K562 (cell line): Measurements from ENCODE around the gene TMEM178A. TPM values are rescaled to one million over a fixed set of nuclear protein-coding genes. Genes with fewer than 3 reads are reported as not detected.

ENCODE experiments used
- ATAC-seq: fragments of 200-7000 bp; cut with Tn5 transposase; 3 replicates; pipeline ENCODE4 v1.9.1; 2020; ENCODE audit warnings: moderate library complexity
- BruUV-seq: library from RNA; stranded (reverse); fragments of 400-500 nt; replicated peaks from 2 replicates; lab custom pipeline; 2021; lab: Mats Ljungman, UMichigan
- CTCF ChIA-PET: fragments of 300-600 bp; formaldehyde crosslinking; extraction: SDS; loops from one replicate; lab custom pipeline; 2021; ENCODE audit warnings: low intra/inter-chr PET ratio; lab: Yijun Ruan, JAX
- POLR2A ChIA-PET: fragments of 300-600, 350-650 bp; sonication (Branson Sonifier 250); formaldehyde crosslinking; extraction: SDS; loops from one replicate; lab custom pipeline; 2021; ENCODE audit warnings: antibody characterized with exemption, inconsistent platforms; lab: Yijun Ruan, JAX
- DNase-seq, 4 experiments: peaks; one replicate each; pipeline versions ENCODE4 v3.0.0 to v3.0.0-alpha.2; 2011 to 2018; ENCODE audit warnings: low spot score in 3 of 4, mixed read lengths in 3 of 4; ENCODE audit errors: extremely low read depth in 1 of 4
- FAIRE-seq: peaks from 2 replicates; lab custom pipeline; 2011; peaks lifted over from hg19 to GRCh38; lab: Jason Lieb, UNC
- H2AFZ ChIP-seq: 2 replicates; pipeline ENCODE4 v1.6.0; 2011; ENCODE audit warnings: low read depth, low read length, control low read depth, inconsistent platforms
- H3K27ac ChIP-seq: fragments of 200-600 bp; 3 replicates; pipeline ENCODE4 v1.8.0; 2011; ENCODE audit warnings: low read depth, mild to moderate bottlenecking, control low read depth, inconsistent platforms, low read length, moderate library complexity, mixed read lengths; ENCODE audit errors: extremely low read depth
- H3K27me3 ChIP-seq, 2 experiments: fragments of 300-600 bp in 1 of 2; 2 replicates in 1 of 2; 3 replicates in 1 of 2; pipeline versions ENCODE4 v1.6.0 to v1.8.0; 2011; ENCODE audit warnings: inconsistent platforms in 2 of 2, low read length in 2 of 2, mild to moderate bottlenecking in 1 of 2, mixed read lengths in 1 of 2, moderate library complexity in 1 of 2; ENCODE audit not compliant: control insufficient read depth in 2 of 2, insufficient read depth in 2 of 2
- H3K36me3 ChIP-seq: fragments of 300-600 bp; 3 replicates; pipeline ENCODE4 v1.8.0; 2011; ENCODE audit warnings: mild to moderate bottlenecking, low read length, inconsistent platforms; ENCODE audit not compliant: control insufficient read depth, insufficient read depth
- H3K4me1 ChIP-seq, 2 experiments: fragments of 200-600 bp in 1 of 2; replicated peaks in 1 of 2; 2 replicates in 1 of 2; 3 replicates in 1 of 2; pipeline versions ENCODE4 v1.5.1 to v1.8.0; 2011; ENCODE audit warnings: inconsistent platforms in 2 of 2, low read length in 2 of 2, mild to moderate bottlenecking in 1 of 2, mixed read lengths in 1 of 2, moderate library complexity in 1 of 2; ENCODE audit not compliant: control insufficient read depth in 2 of 2, insufficient read depth in 2 of 2
- H3K4me2 ChIP-seq: 2 replicates; pipeline ENCODE4 v1.6.1; 2011; ENCODE audit warnings: low read length, control low read depth, inconsistent platforms, mixed read lengths; ENCODE audit not compliant: insufficient read depth
- H3K4me3 ChIP-seq: fragments of 200-600 bp; sonication (generic), shearing (Covaris generic); 2 replicates; pipeline ENCODE4 v1.5.1; 2016; ENCODE audit warnings: control low read depth, inconsistent platforms
- H3K79me2 ChIP-seq: fragments of 200-600 bp; 3 replicates; pipeline ENCODE4 v1.8.0; 2011; ENCODE audit warnings: low read length, inconsistent platforms; ENCODE audit not compliant: control insufficient read depth, insufficient read depth
- H3K9ac ChIP-seq, 2 experiments: 2 replicates each; pipeline versions ENCODE4 v1.6.0 to v1.6.1; 2011; ENCODE audit warnings: low read depth in 2 of 2, low read length in 2 of 2, control low read depth in 1 of 2, inconsistent platforms in 1 of 2, mild to moderate bottlenecking in 1 of 2, mixed read lengths in 1 of 2; ENCODE audit not compliant: insufficient read depth in 1 of 2
- H3K9me1 ChIP-seq: one replicate; pipeline ENCODE4 v1.6.0; 2011; ENCODE audit warnings: inconsistent platforms, mild to moderate bottlenecking, low read length, moderate library complexity; ENCODE audit not compliant: control insufficient read depth, insufficient read depth
- H3K9me3 ChIP-seq: replicated peaks from 2 replicates; pipeline ENCODE4 v1.5.1; 2011; ENCODE audit warnings: low read depth, low read length, inconsistent platforms; ENCODE audit not compliant: control insufficient read depth, insufficient read depth
- H4K20me1 ChIP-seq: replicated peaks from 2 replicates; pipeline ENCODE4 v1.6.1; 2011; ENCODE audit warnings: low read length, inconsistent platforms, mixed read lengths; ENCODE audit not compliant: control insufficient read depth, insufficient read depth
- BRF1 ChIP-seq: IDR thresholded peaks from 3 replicates; pipeline ENCODE4 v1.6.1; 2011; ENCODE audit warnings: borderline replicate concordance, mild to moderate bottlenecking; ENCODE audit not compliant: insufficient read length; ENCODE audit errors: extremely low read depth
- CCNT2 ChIP-seq: IDR thresholded peaks from 2 replicates; pipeline ENCODE4 v1.6.1; 2011; ENCODE audit warnings: borderline replicate concordance, low read depth, mild to moderate bottlenecking, moderate library complexity, mixed read lengths, low read length; ENCODE audit not compliant: insufficient read length; ENCODE audit errors: extremely low read depth
- ETV5 ChIP-seq: sonication (generic); formaldehyde crosslinking; IDR thresholded peaks from 2 replicates; pipeline ENCODE4 v1.4.0; 2020; ENCODE audit warnings: low read depth, mild to moderate bottlenecking, missing genetic modification reagents
- EWSR1 ChIP-seq: fragments of 450-650 bp; IDR thresholded peaks from 2 replicates; pipeline ENCODE4 v1.6.1; 2018; ENCODE audit warnings: borderline replicate concordance, mild to moderate bottlenecking, low read depth, moderate library complexity; ENCODE audit not compliant: partially characterized antibody
- GABPB1 ChIP-seq: sonication (generic); formaldehyde crosslinking; IDR thresholded peaks from 2 replicates; pipeline ENCODE4 v1.8.0; 2022; ENCODE audit warnings: mild to moderate bottlenecking, missing genetic modification reagents
- GTF3C2 ChIP-seq: IDR thresholded peaks from 3 replicates; pipeline ENCODE4 v1.6.1; 2011; ENCODE audit warnings: borderline replicate concordance, mild to moderate bottlenecking, moderate library complexity; ENCODE audit not compliant: insufficient read length; ENCODE audit errors: extremely low read depth
- KLF10 ChIP-seq: fragments of 250-450 bp; sonication (Bioruptor Pico); IDR thresholded peaks from 2 replicates; pipeline ENCODE4 v1.6.1; 2021; ENCODE audit warnings: matching md5 sums
- MITF ChIP-seq: IDR thresholded peaks from 2 replicates; pipeline ENCODE4 v1.6.1; 2014; ENCODE audit warnings: antibody characterized with exemption
- NCOA6 ChIP-seq: fragments of 450-650 bp; IDR thresholded peaks from 2 replicates; pipeline ENCODE4 v1.6.1; 2017; ENCODE audit warnings: mild to moderate bottlenecking
- RUNX1 ChIP-seq: sonication (generic); IDR thresholded peaks from 2 replicates; pipeline ENCODE4 v1.6.1; 2016; ENCODE audit warnings: antibody characterized with exemption, low read depth
- SMAD3 ChIP-seq: fragments of 450-650 bp; formaldehyde crosslinking; conservative IDR thresholded peaks from 2 replicates; pipeline ENCODE4 v1.4.0; 2020; ENCODE audit warnings: mild to moderate bottlenecking
- WGBS: fragments of 100-300 bp; shearing (Covaris generic); methylation state at CpG from one replicate; pipeline ENCODE4 v1.1.6; 2016; ENCODE audit warnings: low coverage, mixed read lengths; ENCODE audit not compliant: insufficient coverage; ENCODE audit errors: missing lambda C conversion rate; 5-methylcytosine and 5-hydroxymethylcytosine counted together
- in situ Hi-C: fragments of 300-500 bp; cut with MboI; formaldehyde crosslinking; loops from 4 replicates; pipeline ENCODE4 v1.15.0; 2018; ENCODE audit warnings: inconsistent platforms, mixed read lengths
- intact Hi-C: fragments of 100-400 bp; cut with micrococcal nuclease; formaldehyde crosslinking; loops from 2 replicates; pipeline ENCODE4 v1.14.2; 2022
- polyA plus RNA-seq, 8 experiments: library from polyadenylated mRNA; depleted of rRNA in 4 of 8; stranded (reverse) in 5 of 8; unstranded in 3 of 8; fragments of >200 nt; fragmentation: Nextera tagmentation in 2 of 8; fragmentation: Illumina TruSeq in 1 of 8; extraction: Ambion mirVana in 2 of 8; extraction: Trizol in 1 of 8; gene quantifications; 2 replicates each; pipeline versions ENCODE4 v1.2.1 to v1.2.3, GENCODE V29; 2011 to 2014; ENCODE audit warnings: inconsistent platforms in 1 of 8, missing spikeins in 1 of 8
- total RNA-seq, 7 experiments: library from RNA; depleted of rRNA in 6 of 7; stranded (reverse); fragments of >200 nt in 6 of 7; fragmentation: Illumina TruSeq in 2 of 7; extraction: Trizol in 2 of 7; gene quantifications; 2 replicates each; pipeline versions ENCODE4 v1.2.1 to v1.2.3, GENCODE V29; 2011 to 2021; ENCODE audit warnings: low replicate concordance in 1 of 7

TMEM178A gene
- total and polyA plus RNA-seq, 9 of the 15 experiments (the other 6 are each of a cell fraction or from before 2014, with no cell fraction given), result 0.04 to 0.17 TPM; not detected in 7

- Histone ChIP-seq H4K20me1 (no peaks in the 10 kb centered on the region), H3K4me3 (no peak overlapping the region), H3K9ac (no peak overlapping the region), H3K36me3 (no peaks in the 10 kb centered on the region), H3K9me3 (no peaks in the 10 kb centered on the region), H2AFZ (no peak overlapping the region), H3K9me1 (no peaks in the 10 kb centered on the region), H3K4me2 (no peak overlapping the region), H3K79me2 (no peaks in the 10 kb centered on the region), H3K4me1 (no peaks in the 10 kb centered on the region), H3K27me3 (peaks cover 10 to 32% of the 10 kb centered on the region in 2 experiments; a peak in 4 of 5 replicates)
- BruUV-seq, result no TSS peak
- in situ Hi-C loops (no loop called here), intact Hi-C loops (loop anchor here (10.0 kb wide), 1 partner anchor 656 kb away; no protein-coding TSS in a partner anchor)
- ATAC-seq (no peak), FAIRE-seq (no peak), DNase-seq (no peak)
- ChIA-PET POLR2A (interaction anchor here (0.5 to 1.2 kb wide), 2 partner anchors 14 to 237 kb away, joined by 3 to 4 read pairs; no protein-coding TSS in a partner anchor), CTCF (no interaction called here)
- WGBS, result 0% methylated on average over 2 of the region's 2 CpGs
- no peak for TF ChIP-seq KLF10 (CRISPR knock-in tag)
- TF ChIP-seq, all 486 proteins: peak for 0
- H3K27ac ChIP-seq, result no peak overlapping the region
Observed at GRCh38 chr2:39720970-39721369, 55.3 kb downstream of the TMEM178A start.

DNA sequence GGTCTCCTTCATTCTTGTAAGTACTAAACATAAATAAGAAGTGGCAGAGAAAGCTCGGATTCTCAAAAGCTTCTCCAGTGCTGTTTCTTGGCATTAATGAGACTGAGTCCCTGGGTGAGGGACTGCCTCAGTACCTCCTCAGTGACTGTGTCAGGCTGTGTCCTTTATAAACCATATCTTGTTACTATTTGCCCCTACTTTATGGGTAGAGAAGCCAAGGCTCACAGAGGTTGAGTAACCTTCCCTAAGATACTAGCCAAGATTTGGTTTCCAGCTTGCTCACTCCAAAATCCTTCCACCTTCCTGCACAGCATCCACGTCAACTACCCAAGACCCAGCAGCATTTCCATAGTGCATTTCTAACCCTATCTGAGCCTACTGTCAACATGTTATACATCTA lies 57.8 kb downstream of the TMEM178A start:
- intact Hi-C loops, result loop anchor here (10.0 kb wide), 1 partner anchor 659 kb away; no protein-coding TSS in a partner anchor
- CTCF ChIA-PET, result no interaction called here
- WGBS, result 0% methylated on average over 2 of the region's 2 CpGs
- no peak overlapping the region for H3K4me3 ChIP-seq
- no peaks in the 10 kb centered on the region for H3K9me1 ChIP-seq
- FAIRE-seq (no peak), DNase-seq (no peak), ATAC-seq (no peak)
- H4K20me1 ChIP-seq, result no peaks in the 10 kb centered on the region
- H3K9ac ChIP-seq, result no peak overlapping the region
- H3K4me1 ChIP-seq, result no peaks in the 10 kb centered on the region
- peaks cover 10 to 27% of the 10 kb centered on the region in 2 experiments; a peak in 4 of 5 replicates for H3K27me3 ChIP-seq
- POLR2A ChIA-PET, result interaction anchor here (0.7 kb wide), 1 partner anchor 14 kb away, joined by 4 read pairs; no protein-coding TSS in a partner anchor
- H3K9me3 ChIP-seq, result no peaks in the 10 kb centered on the region
- H3K79me2 ChIP-seq, result no peaks in the 10 kb centered on the region
- H3K36me3 ChIP-seq, result no peaks in the 10 kb centered on the region
- H3K27ac ChIP-seq, result no peak overlapping the region
- BruUV-seq, result no TSS peak
- no peak overlapping the region for H2AFZ ChIP-seq
- in situ Hi-C loops, result no loop called here
- no peak overlapping the region for H3K4me2 ChIP-seq
- no peak for TF ChIP-seq SMAD3 (CRISPR knock-in tag)
- no peak for TF ChIP-seq GTF3C2
- TF ChIP-seq NCOA6, result no peak
- no peak for TF ChIP-seq GABPB1 (CRISPR knock-in tag)
- TF ChIP-seq ETV5, result no peak
- no peak for TF ChIP-seq EWSR1
- no peak for TF ChIP-seq RUNX1
- no peak for TF ChIP-seq BRF1
- no peak for TF ChIP-seq MITF
- TF ChIP-seq CCNT2, result no peak
